ENCODE measurements around the gene KRT77.

The KRT77 gene

DNA sequence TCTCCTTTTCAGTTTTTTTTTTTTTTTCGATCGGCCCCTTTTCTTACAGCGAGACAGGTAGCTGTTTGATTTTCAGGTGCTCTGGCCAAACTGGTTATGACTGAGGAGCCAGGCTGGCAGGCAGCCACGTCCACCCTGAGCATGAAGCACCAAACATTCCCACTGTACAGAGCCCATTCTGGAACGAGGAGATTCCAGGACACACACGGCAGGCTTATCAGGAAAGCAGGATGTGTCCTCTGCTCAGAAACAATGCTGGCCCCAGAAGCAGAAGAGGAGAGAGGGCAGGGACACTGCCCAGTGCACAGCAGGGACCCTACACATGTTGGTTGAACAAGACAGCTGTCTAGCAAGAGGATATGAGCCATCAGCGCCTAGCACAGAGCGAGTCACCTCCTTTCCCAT lies 47.6 kb downstream of the KRT77 start:
- no peak for DNase-seq (ENCODE audit: low read depth)

DNA sequence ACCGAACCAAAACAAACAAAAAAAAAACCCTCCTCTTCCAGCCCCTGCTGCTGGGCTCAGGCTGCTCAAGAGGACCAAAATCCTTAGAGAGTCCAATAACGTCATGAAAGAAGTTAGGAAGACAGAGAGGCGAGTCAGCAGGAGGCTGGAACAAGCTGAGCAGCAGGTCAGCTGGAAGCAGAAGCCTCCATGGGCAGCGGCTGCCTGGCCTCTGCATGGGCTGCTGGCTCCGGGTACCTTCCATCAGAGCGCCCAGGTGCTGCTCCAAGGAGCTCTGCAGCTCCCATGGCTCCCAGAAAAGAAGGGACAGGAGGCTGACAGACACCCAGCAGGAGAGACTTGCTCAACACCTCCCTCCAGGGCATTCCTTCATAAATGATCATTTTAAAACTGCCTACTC lies 48.1 kb downstream of the KRT77 start:
- no peak for DNase-seq (ENCODE audit: low read depth)

DNA sequence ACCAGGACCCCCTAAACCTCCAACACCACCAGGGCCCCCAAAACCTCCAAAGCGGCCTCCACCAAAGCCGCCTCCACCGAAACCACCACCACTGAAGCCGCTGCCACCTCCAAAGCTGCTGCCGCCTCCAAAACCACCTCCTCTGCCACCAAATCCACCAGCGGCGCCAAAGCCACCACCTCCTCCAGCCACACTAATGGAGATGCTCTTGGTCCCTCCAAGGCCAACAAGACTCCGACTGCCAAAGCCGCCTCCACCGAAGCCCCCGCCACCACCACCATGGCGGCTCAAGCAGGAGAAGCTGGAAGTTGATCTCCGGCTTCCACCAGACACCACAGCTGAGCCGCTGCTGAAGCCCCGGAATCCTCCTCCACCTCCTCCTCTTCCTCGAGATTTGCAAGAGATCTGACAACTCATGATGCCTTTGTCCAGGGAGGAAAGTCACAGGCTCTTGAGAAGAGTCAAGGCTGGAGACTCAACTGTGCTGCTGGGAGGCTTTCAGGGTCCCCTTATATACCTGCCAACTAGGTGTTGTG lies 51.5 kb downstream of the KRT77 start, which contains the start of gene KRT2:
Gene KRT2, minus strand, starts transcription at position 486 of the 536 bp plus-strand sequence. Its CDS starts 69 bp downstream, at position 417.
- DNase-seq (ENCODE audit: low read depth): no peak

DNA sequence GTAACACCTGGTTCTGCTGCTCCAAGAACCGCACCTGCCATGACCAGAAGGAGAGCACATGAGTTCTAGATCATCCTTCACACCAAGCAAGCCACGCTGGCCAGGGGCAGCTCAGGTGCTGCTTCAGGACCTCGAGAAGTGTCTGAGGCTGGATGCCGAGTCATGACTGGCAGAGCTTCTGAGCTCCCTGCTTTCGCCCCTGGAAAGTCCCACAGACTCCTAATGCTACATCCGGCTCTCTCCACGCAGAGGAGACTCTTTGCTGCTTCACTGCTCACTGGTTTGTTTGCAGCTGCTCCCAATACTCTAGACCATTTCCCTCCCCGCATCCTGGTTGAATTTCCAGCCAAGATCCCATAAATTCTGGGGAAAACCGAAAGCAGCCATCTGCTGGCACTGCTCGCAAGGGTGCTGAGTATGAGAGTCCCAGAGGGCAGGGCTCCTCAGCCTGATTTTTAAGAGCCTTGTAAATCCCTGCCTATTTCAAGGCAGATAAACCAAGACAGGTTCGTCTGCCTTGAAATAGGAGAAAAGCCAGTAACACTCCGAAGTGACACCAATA lies 52.7 kb downstream of the KRT77 start:
- DNase-seq (ENCODE audit: low read depth): no peak

DNA sequence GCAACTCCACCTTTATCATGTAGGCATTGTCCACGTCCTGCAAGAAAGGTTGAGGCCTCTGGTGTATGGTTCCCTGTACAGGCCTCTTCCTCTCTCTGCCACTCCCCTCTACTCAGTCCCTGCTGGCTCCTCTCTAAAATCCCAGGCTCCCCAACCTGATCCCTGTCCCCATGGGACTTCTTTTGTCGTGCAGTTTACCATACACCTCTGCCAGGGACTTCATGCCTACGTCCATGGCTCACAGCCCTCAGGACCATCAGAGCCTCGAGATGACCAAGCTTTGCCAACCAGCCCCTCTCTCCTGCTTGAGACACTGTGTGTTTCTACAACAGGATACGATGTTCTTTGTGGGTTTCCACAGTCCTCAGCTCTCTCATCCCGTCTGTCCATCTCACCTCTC lies 54.3 kb downstream of the KRT77 start:
- DNase-seq (ENCODE audit: low read depth): no peak

DNA sequence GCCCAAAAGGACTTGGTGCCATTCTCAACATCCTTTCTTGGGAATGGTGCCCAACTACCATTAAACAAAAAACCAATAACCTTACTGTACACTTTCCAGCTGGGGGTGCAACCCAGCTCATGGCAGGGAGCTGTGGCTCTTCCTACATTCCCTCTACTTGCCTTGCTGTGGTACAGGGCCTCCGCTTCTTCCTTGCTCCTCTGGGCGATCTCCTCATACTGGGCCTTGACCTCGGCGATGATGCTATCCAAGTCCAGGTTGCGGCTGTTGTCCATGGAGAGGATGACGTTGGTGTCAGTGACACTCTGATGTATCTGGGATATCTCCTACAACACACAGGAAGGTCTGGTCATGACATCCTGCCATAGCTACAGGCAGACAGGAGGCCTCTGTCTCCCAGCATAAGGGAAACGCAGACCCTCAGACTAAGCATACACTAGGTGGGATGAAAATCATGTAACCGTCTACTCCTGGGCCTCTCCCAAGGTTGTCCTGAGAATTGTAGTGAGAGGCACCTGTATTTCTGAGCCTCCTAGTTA lies 55.2 kb downstream of the KRT77 start:
- no peak for DNase-seq (ENCODE audit: low read depth)

DNA sequence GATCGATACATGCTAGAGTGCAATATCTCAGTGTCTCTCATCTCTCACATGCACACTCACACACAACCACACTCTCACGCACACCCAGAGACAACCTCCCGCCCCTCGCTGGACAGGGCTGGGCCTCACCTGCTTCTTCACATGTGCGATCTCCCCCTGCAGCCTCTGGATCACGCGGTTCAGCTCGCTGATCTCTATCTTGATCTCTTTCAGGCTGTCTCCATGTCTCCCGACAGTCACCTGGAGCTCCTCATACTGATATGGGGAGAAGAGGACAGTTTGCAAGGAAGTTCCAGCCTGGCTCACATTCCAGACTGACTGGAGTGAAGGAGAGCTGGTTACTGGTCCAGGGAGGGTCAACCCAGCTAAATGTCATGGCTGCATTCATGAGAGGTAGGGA lies 55.7 kb downstream of the KRT77 start:
- no peak for DNase-seq (ENCODE audit: low read depth)

DNA sequence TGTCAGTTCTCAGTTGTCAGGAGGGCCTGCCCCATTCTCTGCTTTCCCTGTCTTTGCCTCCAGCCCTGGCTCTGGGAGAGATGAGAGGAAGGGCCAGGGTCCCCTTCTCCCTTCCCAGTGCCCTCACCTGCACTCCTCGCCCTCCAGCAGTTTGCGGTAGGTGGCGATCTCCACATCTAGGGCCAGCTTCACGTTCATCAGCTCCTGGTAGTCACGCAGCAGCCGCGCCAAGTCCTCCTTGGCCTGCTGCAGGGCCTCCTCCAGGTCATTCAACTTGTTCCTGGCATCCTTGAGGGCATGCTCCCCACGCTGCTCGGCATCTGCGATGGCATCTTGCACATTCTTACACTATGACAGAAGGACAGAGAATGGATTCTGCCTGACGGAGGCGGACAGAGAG lies 56.7 kb downstream of the KRT77 start:
- no peak for DNase-seq (ENCODE audit: low read depth)

DNA sequence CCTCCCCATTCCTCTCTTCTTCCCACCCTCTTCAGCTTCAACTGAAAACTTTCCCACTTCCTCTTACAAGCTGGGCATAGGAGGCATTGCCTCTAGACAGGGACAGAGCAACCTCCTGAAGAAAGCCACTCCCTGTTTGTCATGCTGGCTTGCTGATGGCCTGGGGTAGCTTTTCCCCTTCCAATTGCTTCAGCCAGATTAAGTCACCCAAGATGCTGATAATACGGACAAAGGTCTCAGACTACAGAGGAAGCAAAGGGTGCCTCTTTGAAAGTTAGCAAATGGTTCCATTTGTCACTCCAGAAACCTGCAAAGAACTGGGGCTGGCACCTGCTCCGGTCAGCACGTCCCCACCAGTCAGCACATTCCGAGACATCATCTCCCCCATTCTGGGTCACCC lies 57.3 kb downstream of the KRT77 start:
- DNase-seq (ENCODE audit: low read depth): no peak

DNA sequence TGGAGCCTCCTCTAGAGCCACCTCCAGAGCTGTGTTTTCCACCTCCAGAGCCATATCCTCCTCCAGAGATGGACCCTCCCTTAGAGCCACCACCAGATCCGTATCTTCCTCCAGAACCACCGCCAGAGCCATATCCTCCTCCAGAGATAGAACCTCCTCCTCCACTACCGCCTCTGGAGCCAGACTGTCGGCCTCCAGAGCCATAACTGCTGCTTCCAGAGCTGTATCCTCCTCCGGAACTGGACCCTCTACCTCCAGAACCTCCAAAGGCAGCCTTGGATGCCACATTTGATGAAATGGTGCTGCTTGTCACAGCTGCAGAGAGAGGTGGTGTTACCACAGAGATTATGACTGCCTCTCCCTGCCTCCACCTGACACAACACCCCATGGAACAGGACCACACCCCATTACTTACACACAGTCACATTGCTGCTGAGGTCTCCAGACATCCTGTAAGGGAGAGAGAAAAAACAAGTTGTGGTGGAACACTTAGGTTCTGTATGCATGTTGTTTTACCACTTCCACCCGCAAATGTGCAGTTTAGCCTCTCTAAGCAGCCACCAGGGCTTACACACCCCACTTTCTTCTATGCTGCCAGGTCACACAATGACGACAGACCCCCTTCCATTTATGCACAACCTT lies 58.1 kb downstream of the KRT77 start:
- no peak for DNase-seq (ENCODE audit: low read depth)

DNA sequence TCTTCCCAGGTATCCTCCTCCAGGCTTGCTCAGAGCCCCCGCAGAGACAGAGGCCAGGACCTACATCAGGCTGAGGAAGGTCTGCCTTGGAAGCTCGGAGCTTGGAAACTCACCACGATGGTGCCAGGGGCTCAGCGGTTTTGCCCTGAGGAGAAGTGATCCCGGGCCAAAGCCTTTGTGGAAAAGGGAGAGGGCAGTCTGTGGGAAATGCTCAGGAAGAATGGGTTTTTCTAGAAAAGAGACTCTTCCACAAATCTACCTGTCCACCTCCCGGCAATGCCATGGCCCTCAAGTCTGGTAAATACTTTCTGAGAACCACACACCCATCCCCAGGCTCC lies 59.3 kb downstream of the KRT77 start:
- no peak for DNase-seq (ENCODE audit: low read depth)

DNA sequence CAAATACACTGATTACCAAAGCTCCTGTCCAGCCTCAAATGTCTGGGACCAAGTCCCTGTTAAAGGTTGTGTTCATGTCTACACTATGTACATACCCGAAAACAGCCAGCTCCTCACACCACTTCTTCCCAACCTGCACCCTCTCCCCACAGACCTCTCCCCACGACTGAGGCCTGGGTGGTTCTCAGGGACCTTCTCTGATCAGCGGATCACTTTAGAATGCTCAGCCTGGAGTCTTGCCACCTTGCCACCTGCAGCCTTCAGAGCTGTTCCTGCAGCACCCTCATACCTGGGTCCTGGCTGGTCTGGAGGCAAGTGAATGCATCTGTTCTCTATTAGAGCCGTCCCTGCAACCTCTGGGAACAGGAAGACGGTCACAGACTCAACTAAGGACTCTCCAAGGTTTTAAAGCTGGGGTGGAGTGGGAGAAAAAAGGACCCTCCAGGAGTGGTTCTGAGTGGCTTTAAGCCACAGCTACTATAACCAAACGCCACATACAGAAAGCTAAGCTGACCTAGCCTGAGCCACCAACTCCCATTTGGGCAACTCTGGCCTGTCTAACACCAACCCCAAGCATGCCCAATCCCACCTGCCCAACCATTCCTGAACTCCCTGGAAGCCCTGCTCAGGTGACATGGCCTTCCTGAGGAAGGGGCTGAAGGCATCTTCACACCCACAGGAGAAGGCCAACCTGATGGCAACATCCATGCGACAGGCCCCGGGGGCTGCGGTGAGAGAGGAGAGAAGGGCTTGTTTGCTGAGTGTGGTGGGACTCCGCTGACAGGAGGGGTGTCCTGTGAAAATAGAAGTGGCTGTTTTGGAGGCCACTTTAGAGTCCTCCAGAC lies 59.9 kb downstream of the KRT77 start:
- no peak for DNase-seq (ENCODE audit: low read depth)

DNA sequence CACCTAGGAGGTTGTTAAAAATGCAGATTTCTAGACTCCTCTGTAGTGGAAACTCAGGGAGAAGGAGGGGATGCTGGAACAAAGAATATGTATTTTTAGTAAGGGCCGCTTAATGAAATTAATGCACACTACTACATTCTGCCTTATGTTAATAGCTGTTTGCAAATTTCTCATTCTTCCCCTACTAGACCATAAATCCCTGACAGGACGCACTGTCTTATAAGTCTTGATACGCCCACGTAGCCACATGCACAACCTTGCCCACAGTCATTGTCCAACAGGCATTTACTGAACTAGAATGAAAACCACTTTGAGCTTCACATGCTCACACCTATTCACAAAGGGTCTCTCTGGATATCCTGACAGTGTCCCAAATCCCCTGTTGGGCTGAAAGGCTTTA lies 61.9 kb downstream of the KRT77 start:
- no peak for DNase-seq (ENCODE audit: low read depth)
